ENCODE measurements around the gene RBCK1. TPM values are rescaled to one million over a fixed set of nuclear protein-coding genes. Genes with fewer than 3 reads are reported as not detected.

Gene RBCK1
- total RNA-seq (2012; rRNA removed): 58.5 and 61.3 TPM in 2 replicates

GRCh38 chr20:407953-408842 is at the start of gene RBCK1:
Gene RBCK1 (plus strand): TSS chr20:408299. CDS start chr20:408758, 459 bp downstream.
- Histone ChIP-seq H3K4me2 (ENCODE audit: low read length) (peak within 1 kb of the TSS; percentile 97), H3K4me1 (ENCODE audit: control insufficient read depth, insufficient read depth, low read length) (peaks cover 21% of the 10 kb centered on the region), H3K9me3 (replicated peaks; ENCODE audit: low read length) (no peaks in the 10 kb centered on the region), H3K36me3 (ENCODE audit: insufficient read depth, low read length) (peaks cover 26% of the 10 kb centered on the region), H3K4me3 (ENCODE audit: low read length) (peak within 1 kb of the TSS; percentile 89), H3K9ac (ENCODE audit: low read depth, low read length) (peak within 1 kb of the TSS; percentile 100), H3K27me3 (ENCODE audit: control insufficient read depth, insufficient read depth, low read length) (no peaks in the 10 kb centered on the region)

- Histone ChIP-seq H3K27me3 (ENCODE audit: control insufficient read depth, insufficient read depth, low read length) (no peaks in the 10 kb centered on the region), H3K36me3 (ENCODE audit: insufficient read depth, low read length) (no peaks in the 10 kb centered on the region), H3K4me1 (ENCODE audit: control insufficient read depth, insufficient read depth, low read length) (peaks cover 22% of the 10 kb centered on the region), H3K9ac (ENCODE audit: low read depth, low read length) (no peak overlapping the region), H3K9me3 (replicated peaks; ENCODE audit: low read length) (no peaks in the 10 kb centered on the region), H3K4me3 (ENCODE audit: low read length) (no peak overlapping the region), H3K4me2 (ENCODE audit: low read length) (no peak overlapping the region)
Observed at GRCh38 chr20:358891-359555, 49.1 kb upstream of the RBCK1 start.

GRCh38 chr20:361561-361960 is 46.5 kb upstream of the RBCK1 start:
- no peaks in the 10 kb centered on the region for H3K27me3 ChIP-seq (ENCODE audit: control insufficient read depth, insufficient read depth, low read length)
- H3K36me3 ChIP-seq (ENCODE audit: insufficient read depth, low read length): no peaks in the 10 kb centered on the region
- H3K4me2 ChIP-seq (ENCODE audit: low read length): no peak overlapping the region
- H3K9me3 ChIP-seq (replicated peaks; ENCODE audit: low read length): no peaks in the 10 kb centered on the region
- no peak overlapping the region for H3K4me3 ChIP-seq (ENCODE audit: low read length)
- H3K4me1 ChIP-seq (ENCODE audit: control insufficient read depth, insufficient read depth, low read length): peaks cover 20% of the 10 kb centered on the region
- no peak overlapping the region for H3K9ac ChIP-seq (ENCODE audit: low read depth, low read length)

- Histone ChIP-seq H3K36me3 (ENCODE audit: insufficient read depth, low read length) (no peaks in the 10 kb centered on the region), H3K9ac (ENCODE audit: low read depth, low read length) (no peak overlapping the region), H3K27me3 (ENCODE audit: control insufficient read depth, insufficient read depth, low read length) (no peaks in the 10 kb centered on the region), H3K4me1 (ENCODE audit: control insufficient read depth, insufficient read depth, low read length) (peaks cover 20% of the 10 kb centered on the region), H3K9me3 (replicated peaks; ENCODE audit: low read length) (no peaks in the 10 kb centered on the region), H3K4me3 (ENCODE audit: low read length) (no peak overlapping the region), H3K4me2 (ENCODE audit: low read length) (no peak overlapping the region)
Observed at GRCh38 chr20:362271-363254, 45.5 kb upstream of the RBCK1 start.

- Histone ChIP-seq H3K9me3 (replicated peaks; ENCODE audit: low read length) (no peaks in the 10 kb centered on the region), H3K4me3 (ENCODE audit: low read length) (no peak overlapping the region), H3K4me2 (ENCODE audit: low read length) (no peak overlapping the region), H3K9ac (ENCODE audit: low read depth, low read length) (no peak overlapping the region), H3K4me1 (ENCODE audit: control insufficient read depth, insufficient read depth, low read length) (peaks cover 20% of the 10 kb centered on the region), H3K36me3 (ENCODE audit: insufficient read depth, low read length) (no peaks in the 10 kb centered on the region), H3K27me3 (ENCODE audit: control insufficient read depth, insufficient read depth, low read length) (no peaks in the 10 kb centered on the region)
Observed at GRCh38 chr20:363319-364078, 44.6 kb upstream of the RBCK1 start.

GRCh38 chr20:364905-365794 is 42.9 kb upstream of the RBCK1 start:
- H3K4me1 ChIP-seq (ENCODE audit: control insufficient read depth, insufficient read depth, low read length): peaks cover 15% of the 10 kb centered on the region
- no peak overlapping the region for H3K4me3 ChIP-seq (ENCODE audit: low read length)

GRCh38 chr20:366041-366718 is 41.9 kb upstream of the RBCK1 start:
- H3K4me2 ChIP-seq (ENCODE audit: low read length): no peak overlapping the region
- peaks cover 15% of the 10 kb centered on the region for H3K4me1 ChIP-seq (ENCODE audit: control insufficient read depth, insufficient read depth, low read length)
- no peak overlapping the region for H3K4me3 ChIP-seq (ENCODE audit: low read length)
- H3K9ac ChIP-seq (ENCODE audit: low read depth, low read length): no peak overlapping the region
- no peaks in the 10 kb centered on the region for H3K27me3 ChIP-seq (ENCODE audit: control insufficient read depth, insufficient read depth, low read length)
- H3K9me3 ChIP-seq (replicated peaks; ENCODE audit: low read length): no peaks in the 10 kb centered on the region
- no peaks in the 10 kb centered on the region for H3K36me3 ChIP-seq (ENCODE audit: insufficient read depth, low read length)

More at GRCh38 chr20:364905-365794, 42.9 kb upstream of the RBCK1 start:
- Histone ChIP-seq H3K9me3 (replicated peaks; ENCODE audit: low read length) (no peaks in the 10 kb centered on the region), H3K27me3 (ENCODE audit: control insufficient read depth, insufficient read depth, low read length) (no peaks in the 10 kb centered on the region), H3K36me3 (ENCODE audit: insufficient read depth, low read length) (no peaks in the 10 kb centered on the region), H3K4me2 (ENCODE audit: low read length) (no peak overlapping the region), H3K9ac (ENCODE audit: low read depth, low read length) (no peak overlapping the region)

GRCh38 chr20:366719-367485 is 41.2 kb upstream of the RBCK1 start:
- H3K4me1 ChIP-seq (ENCODE audit: control insufficient read depth, insufficient read depth, low read length): peaks cover 21% of the 10 kb centered on the region
- H3K9ac ChIP-seq (ENCODE audit: low read depth, low read length): no peak overlapping the region
- no peaks in the 10 kb centered on the region for H3K9me3 ChIP-seq (replicated peaks; ENCODE audit: low read length)
- no peak overlapping the region for H3K4me2 ChIP-seq (ENCODE audit: low read length)
- H3K4me3 ChIP-seq (ENCODE audit: low read length): no peak overlapping the region
- H3K36me3 ChIP-seq (ENCODE audit: insufficient read depth, low read length): no peaks in the 10 kb centered on the region
- no peaks in the 10 kb centered on the region for H3K27me3 ChIP-seq (ENCODE audit: control insufficient read depth, insufficient read depth, low read length)

- Histone ChIP-seq H3K36me3 (ENCODE audit: insufficient read depth, low read length) (no peaks in the 10 kb centered on the region), H3K4me1 (ENCODE audit: control insufficient read depth, insufficient read depth, low read length) (peaks cover 21% of the 10 kb centered on the region), H3K9me3 (replicated peaks; ENCODE audit: low read length) (no peaks in the 10 kb centered on the region), H3K4me2 (ENCODE audit: low read length) (no peak overlapping the region), H3K4me3 (ENCODE audit: low read length) (no peak overlapping the region), H3K9ac (ENCODE audit: low read depth, low read length) (no peak overlapping the region), H3K27me3 (ENCODE audit: control insufficient read depth, insufficient read depth, low read length) (no peaks in the 10 kb centered on the region)
Observed at GRCh38 chr20:367486-367887, 40.6 kb upstream of the RBCK1 start.
